Activated naive CD4-positive, alpha-beta T cell treated with anti-CD3 and anti-CD28 coated beads, Interleukin-2, amount 10 ng/mL, durations not matched to agents 5 hours and 36 hours (primary cell): Measurements from ENCODE around the gene PRSS57. TPM values are rescaled to one million over a fixed set of nuclear protein-coding genes. Genes with fewer than 3 reads are reported as not detected.

Experiments
- total RNA-seq, 2 experiments: library from RNA; stranded (reverse); gene quantifications; one replicate each; pipeline ENCODE4 v1.2.3, GENCODE V29; 2021

The PRSS57 gene
- total RNA-seq = not detected

GRCh38 chr19:695352-695949 lies at the start of gene PRSS57:
Gene PRSS57 (minus strand): TSS chr19:695452. CDS start chr19:695430, 22 bp downstream.

GRCh38 chr19:708154-709143 lies 13.2 kb upstream of the PRSS57 start, which contains the start of gene PALM:
Gene PALM (plus strand): TSS chr19:708935. CDS start chr19:709147, 212 bp downstream.

GRCh38 chr19:676339-677105 lies 18.7 kb downstream of the PRSS57 start, which contains the start of gene FSTL3:
Gene FSTL3 (plus strand): TSS chr19:676392. CDS start chr19:676424, 32 bp downstream.

GRCh38 chr19:662962-663681 lies 32.1 kb downstream of the PRSS57 start, which contains the start of gene RNF126:
Gene RNF126 (minus strand): TSS chr19:663214. CDS start chr19:663121, 93 bp downstream.

GRCh38 chr19:639253-640160 lies 55.7 kb downstream of the PRSS57 start, which contains the start of gene FGF22:
Gene FGF22 (plus strand): TSS chr19:639879. CDS start chr19:639926, 47 bp downstream.

Other genes starting within 250 kb of the PRSS57 start
- not detected for gene SHC2, start 234.4 kb downstream of the PRSS57 start, total RNA-seq
- under 1 TPM; 0.26 to 0.53 TPM for gene MADCAM1, start 199.0 kb downstream of the PRSS57 start, total RNA-seq
- gene TPGS1, start 188.0 kb downstream of the PRSS57 start, total RNA-seq = 10 to 100 TPM; 28.3 to 31.9 TPM
- 10 to 100 TPM; 50.5 to 51.4 TPM for gene CDC34, start 163.7 kb downstream of the PRSS57 start, total RNA-seq
- gene GZMM, start 151.4 kb downstream of the PRSS57 start, total RNA-seq = 10 to 100 TPM; 49.7 to 52.1 TPM
- 100 to 1,000 TPM; 192 to 193 TPM for gene BSG, start 122.9 kb downstream of the PRSS57 start, total RNA-seq
- 1 to 10 TPM; 5.2 to 5.6 TPM for gene HCN2, start 105.6 kb downstream of the PRSS57 start, total RNA-seq
- gene POLRMT, start 61.9 kb downstream of the PRSS57 start, total RNA-seq = 10 to 100 TPM; 51.6 to 54.5 TPM
- gene FGF22, start 55.6 kb downstream of the PRSS57 start, total RNA-seq = not detected
- 10 to 100 TPM; 76.1 to 78.9 TPM for gene RNF126, start 32.2 kb downstream of the PRSS57 start, total RNA-seq
- gene FSTL3, start 19.1 kb downstream of the PRSS57 start, total RNA-seq = 1 to 10 TPM; 3.6 to 3.9 TPM
- gene PALM, start 13.5 kb upstream of the PRSS57 start, total RNA-seq = not detected
- not detected for gene MISP, start 55.7 kb upstream of the PRSS57 start, total RNA-seq
- gene PTBP1, start 102.0 kb upstream of the PRSS57 start, total RNA-seq = 100 to 1,000 TPM; 385 to 395 TPM
- gene PLPPR3, start 126.5 kb upstream of the PRSS57 start, total RNA-seq = not detected
- not detected for gene AZU1, start 132.4 kb upstream of the PRSS57 start, total RNA-seq
- not detected for gene PRTN3, start 145.5 kb upstream of the PRSS57 start, total RNA-seq
- not detected for gene ELANE, start 156.9 kb upstream of the PRSS57 start, total RNA-seq
- 1 to 10 TPM; 3.4 to 3.6 TPM for gene CFD, start 164.2 kb upstream of the PRSS57 start, total RNA-seq
- 10 to 100 TPM; 60.6 to 64.3 TPM for gene MED16, start 197.7 kb upstream of the PRSS57 start, total RNA-seq
- not detected for gene RNU6-9, start 198.0 kb upstream of the PRSS57 start, total RNA-seq
- gene R3HDM4, start 217.8 kb upstream of the PRSS57 start, total RNA-seq = 100 to 1,000 TPM; 122 to 128 TPM
- gene KISS1R, start 221.9 kb upstream of the PRSS57 start, total RNA-seq = 1 to 10 TPM; 2.5 to 3.1 TPM
- 10 to 100 TPM; 30.3 to 30.7 TPM for gene ARID3A, start 230.6 kb upstream of the PRSS57 start, total RNA-seq